PFSK-1 (cell line): ENCODE data around the gene VENTX.

Source experiments
- POLR2AphosphoS5 ChIP-seq: IDR thresholded peaks from 2 replicates; pipeline ENCODE4 v1.6.1; 2012; ENCODE audit warnings: low read depth, mild to moderate bottlenecking, control low read depth, low read length, moderate library complexity
- SIN3A ChIP-seq: IDR thresholded peaks from 2 replicates; pipeline ENCODE4 v1.6.1; 2012; ENCODE audit warnings: mild to moderate bottlenecking, low read length, moderate library complexity, borderline replicate concordance; ENCODE audit not compliant: insufficient read depth
- TF ChIP-seq, protein P1 (sequence below), 2 experiments: IDR thresholded peaks; 2 replicates each; pipeline versions ENCODE4 v1.6.1 to v1.8.0; 2011 to 2012; ENCODE audit warnings: low read depth in 2 of 2, low read length in 2 of 2, control low read depth in 1 of 2, inconsistent platforms in 1 of 2, mild to moderate bottlenecking in 1 of 2, moderate library complexity in 1 of 2; ENCODE audit not compliant: insufficient read depth in 1 of 2

DNA sequence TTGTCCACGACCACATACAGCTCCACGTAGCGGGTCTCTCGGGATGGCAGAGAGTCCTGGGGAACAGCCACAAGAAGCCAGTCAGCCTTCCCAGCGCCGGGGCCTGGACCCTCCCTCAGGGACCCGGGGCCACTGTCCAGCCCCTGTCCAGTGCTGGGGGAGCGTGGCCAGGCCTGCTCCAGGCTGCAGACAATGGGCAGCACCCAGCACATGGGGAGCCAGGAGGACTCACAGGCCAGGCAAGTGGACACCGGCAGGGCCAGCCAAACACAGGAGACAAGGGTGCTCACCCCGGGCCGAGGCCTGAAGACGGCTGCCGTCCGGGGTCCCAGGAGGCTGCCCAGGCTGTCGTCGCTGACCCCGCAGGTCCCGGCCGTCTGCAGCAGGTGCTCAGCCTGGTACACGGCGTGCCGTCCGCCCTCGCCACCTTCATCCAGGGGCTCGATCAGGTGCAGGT is 35.3 kb downstream of the VENTX start:
- TF ChIP-seq POLR2AphosphoS5 (no peak), SIN3A (no peak)
- TF ChIP-seq, protein P1, sequence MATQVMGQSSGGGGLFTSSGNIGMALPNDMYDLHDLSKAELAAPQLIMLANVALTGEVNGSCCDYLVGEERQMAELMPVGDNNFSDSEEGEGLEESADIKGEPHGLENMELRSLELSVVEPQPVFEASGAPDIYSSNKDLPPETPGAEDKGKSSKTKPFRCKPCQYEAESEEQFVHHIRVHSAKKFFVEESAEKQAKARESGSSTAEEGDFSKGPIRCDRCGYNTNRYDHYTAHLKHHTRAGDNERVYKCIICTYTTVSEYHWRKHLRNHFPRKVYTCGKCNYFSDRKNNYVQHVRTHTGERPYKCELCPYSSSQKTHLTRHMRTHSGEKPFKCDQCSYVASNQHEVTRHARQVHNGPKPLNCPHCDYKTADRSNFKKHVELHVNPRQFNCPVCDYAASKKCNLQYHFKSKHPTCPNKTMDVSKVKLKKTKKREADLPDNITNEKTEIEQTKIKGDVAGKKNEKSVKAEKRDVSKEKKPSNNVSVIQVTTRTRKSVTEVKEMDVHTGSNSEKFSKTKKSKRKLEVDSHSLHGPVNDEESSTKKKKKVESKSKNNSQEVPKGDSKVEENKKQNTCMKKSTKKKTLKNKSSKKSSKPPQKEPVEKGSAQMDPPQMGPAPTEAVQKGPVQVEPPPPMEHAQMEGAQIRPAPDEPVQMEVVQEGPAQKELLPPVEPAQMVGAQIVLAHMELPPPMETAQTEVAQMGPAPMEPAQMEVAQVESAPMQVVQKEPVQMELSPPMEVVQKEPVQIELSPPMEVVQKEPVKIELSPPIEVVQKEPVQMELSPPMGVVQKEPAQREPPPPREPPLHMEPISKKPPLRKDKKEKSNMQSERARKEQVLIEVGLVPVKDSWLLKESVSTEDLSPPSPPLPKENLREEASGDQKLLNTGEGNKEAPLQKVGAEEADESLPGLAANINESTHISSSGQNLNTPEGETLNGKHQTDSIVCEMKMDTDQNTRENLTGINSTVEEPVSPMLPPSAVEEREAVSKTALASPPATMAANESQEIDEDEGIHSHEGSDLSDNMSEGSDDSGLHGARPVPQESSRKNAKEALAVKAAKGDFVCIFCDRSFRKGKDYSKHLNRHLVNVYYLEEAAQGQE (IDR thresholded peaks at IDR 0.05; ENCODE audit: insufficient read depth in 1 of 2, low read depth in 2 of 2, low read length in 2 of 2), result no peak
